Suprapubic skin (tissue), 3 donors: ENCODE results near the gene ZBTB3.

Experiments used
- EP300 ChIP-seq: sonication (generic); formaldehyde crosslinking; IDR thresholded peaks from one replicate; pipeline ENCODE4 v1.6.1; 2017; ENCODE audit warnings: antibody characterized with exemption
- POLR2A ChIP-seq, 2 donors: fragments of 450-650 bp; IDR thresholded peaks; one replicate each; pipeline ENCODE4 v1.6.1; 2017; ENCODE audit warnings: antibody characterized with exemption in 2 of 2, mild to moderate bottlenecking in 2 of 2, moderate library complexity in 2 of 2
- TF ChIP-seq, protein P1 (sequence below), 2 donors: fragments of 200-600 bp in 1 of 2; fragments of 450-650 bp in 1 of 2; sonication (generic) in 1 of 2; IDR thresholded peaks; one replicate each; pipeline ENCODE4 v1.5.1; 2016 to 2019; ENCODE audit warnings: antibody characterized with exemption in 2 of 2, mild to moderate bottlenecking in 1 of 2, moderate library complexity in 1 of 2

DNA sequence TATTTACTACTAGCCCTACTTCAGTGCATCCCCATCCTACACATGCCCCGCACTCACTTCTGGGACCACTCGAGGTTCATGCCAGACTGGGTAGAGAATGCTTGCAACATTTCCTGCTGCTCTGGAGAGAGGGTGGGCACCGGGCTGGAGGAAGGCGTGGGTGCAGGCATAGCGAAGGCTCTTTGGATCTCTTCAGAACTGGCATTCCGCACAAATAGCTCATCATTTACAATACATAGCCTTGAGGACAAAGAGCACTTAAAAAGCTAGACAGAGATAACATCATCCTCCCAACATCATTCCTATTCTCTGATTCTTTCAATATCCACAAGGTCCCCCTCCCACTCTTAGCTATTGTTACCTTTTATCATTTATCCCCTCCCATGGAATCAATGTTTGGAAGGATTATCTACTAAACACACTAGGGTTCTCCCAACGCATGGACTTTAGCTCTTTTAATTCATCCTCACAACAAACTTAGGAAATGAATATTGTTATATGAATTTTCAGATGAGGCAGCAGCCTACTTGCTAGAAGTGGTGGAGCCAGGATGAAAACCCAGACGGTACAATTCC is 40.3 kb upstream of the ZBTB3 start:
- no peak for TF ChIP-seq POLR2A (IDR thresholded peaks at IDR 0.05)
- no peak for TF ChIP-seq EP300
- TF ChIP-seq, protein P1, sequence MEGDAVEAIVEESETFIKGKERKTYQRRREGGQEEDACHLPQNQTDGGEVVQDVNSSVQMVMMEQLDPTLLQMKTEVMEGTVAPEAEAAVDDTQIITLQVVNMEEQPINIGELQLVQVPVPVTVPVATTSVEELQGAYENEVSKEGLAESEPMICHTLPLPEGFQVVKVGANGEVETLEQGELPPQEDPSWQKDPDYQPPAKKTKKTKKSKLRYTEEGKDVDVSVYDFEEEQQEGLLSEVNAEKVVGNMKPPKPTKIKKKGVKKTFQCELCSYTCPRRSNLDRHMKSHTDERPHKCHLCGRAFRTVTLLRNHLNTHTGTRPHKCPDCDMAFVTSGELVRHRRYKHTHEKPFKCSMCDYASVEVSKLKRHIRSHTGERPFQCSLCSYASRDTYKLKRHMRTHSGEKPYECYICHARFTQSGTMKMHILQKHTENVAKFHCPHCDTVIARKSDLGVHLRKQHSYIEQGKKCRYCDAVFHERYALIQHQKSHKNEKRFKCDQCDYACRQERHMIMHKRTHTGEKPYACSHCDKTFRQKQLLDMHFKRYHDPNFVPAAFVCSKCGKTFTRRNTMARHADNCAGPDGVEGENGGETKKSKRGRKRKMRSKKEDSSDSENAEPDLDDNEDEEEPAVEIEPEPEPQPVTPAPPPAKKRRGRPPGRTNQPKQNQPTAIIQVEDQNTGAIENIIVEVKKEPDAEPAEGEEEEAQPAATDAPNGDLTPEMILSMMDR (IDR thresholded peaks at IDR 0.05): no peak
